HFF-Myc (cell line): Measurements from ENCODE around the gene CAST.

Source experiments
- DNase-seq: peaks from one replicate; pipeline ENCODE4 v3.0.0-alpha.2; 2011; ENCODE audit warnings: low read depth; ENCODE audit errors: extremely low read depth
- H3K4me3 ChIP-seq: replicated peaks from 2 replicates; pipeline ENCODE4 v1.5.1; 2011; ENCODE audit warnings: low read depth, mild to moderate bottlenecking, control low read depth, low read length
- CTCF ChIP-seq: IDR thresholded peaks from 2 replicates; pipeline ENCODE4 v1.5.1; 2012; ENCODE audit warnings: mild to moderate bottlenecking, low read depth, low read length, control low read depth; ENCODE audit errors: missing control alignments

The CAST gene

DNA sequence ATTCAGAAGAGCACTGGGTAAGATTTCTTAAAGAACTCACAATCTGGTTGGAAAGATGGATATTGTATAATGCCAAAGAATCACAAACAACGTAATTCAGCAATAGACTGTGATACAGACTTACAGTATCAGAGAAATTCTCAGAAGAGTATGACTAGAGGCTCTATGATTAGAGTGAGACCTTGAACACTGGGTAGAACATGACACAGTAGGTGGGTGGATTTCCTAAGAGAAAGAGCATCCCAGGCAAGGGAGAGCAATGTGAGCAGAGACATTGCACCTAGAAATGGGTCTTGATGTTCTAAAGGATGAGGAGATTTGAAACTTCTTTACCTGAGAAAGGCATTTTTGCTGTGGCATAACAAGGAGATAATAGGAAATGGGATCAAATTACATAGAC lies 27.3 kb upstream of the CAST start:
- TF ChIP-seq CTCF: no peak
- no peak for DNase-seq
- no peak overlapping the region for H3K4me3 ChIP-seq

GRCh38 chr5:96636046-96636445 lies 26.1 kb upstream of the CAST start:
- DNase-seq: no peak
- no peak overlapping the region for H3K4me3 ChIP-seq
- TF ChIP-seq CTCF: no peak

DNA sequence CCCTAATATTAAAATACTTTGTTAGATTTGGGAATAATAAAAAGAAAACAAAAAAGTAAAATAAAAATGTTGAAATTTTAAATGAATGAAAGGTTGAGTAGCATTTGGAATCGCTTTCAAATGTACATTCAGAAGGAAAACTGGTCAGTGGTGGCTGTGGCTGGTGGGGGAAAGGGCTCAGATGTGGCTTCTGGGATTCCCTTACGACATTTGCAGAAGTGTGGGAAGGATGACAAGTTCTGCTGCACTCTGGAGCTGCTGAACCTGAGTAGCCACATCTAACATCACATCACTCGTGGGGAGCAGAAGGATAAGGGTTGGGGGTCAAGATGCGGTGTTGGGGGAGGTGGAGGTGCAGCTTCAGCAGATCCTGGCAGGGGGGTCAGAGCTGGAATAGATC lies 25.6 kb upstream of the CAST start:
- DNase-seq: no peak
- TF ChIP-seq CTCF: no peak
- no peak overlapping the region for H3K4me3 ChIP-seq

DNA sequence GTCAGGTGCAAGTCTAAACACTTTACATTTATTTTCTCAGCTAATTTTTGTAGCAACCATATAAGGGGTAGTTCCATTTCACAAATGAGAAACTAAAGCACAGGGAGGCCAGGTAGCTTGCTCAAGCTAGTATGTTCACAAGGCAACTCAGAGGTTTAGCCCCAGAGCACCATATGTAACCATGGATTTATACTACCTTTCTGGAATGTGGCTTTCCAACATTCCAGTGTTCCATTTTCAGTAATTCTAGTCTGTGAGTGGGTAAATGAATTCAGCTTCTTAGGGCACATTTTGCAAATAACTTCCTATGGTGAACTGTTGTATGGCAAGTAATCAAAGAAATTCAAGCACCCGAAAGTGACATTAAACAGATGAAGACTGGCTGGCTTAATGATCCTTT lies 25.0 kb upstream of the CAST start:
- no peak overlapping the region for H3K4me3 ChIP-seq
- no peak for DNase-seq
- TF ChIP-seq CTCF: no peak

DNA sequence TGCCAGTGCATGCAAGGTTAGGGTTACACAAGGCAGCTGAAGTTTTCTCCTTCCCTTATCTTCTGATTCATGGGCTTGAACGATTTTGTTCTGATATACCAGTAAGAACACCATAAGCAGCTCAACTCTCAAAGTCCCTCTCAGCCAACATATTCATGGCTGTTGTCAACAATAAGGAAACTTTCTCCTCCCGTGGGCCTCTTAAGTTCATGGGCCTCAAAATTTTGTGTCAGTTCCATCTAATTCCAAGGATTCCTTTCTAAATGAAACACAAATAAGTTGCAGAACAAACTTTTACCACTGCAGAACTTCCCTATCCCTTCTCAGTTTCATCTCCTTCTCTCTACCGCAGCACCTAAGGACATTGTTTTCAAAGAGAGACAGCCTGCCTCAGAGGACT lies 23.6 kb upstream of the CAST start:
- no peak overlapping the region for H3K4me3 ChIP-seq
- TF ChIP-seq CTCF: no peak
- no peak for DNase-seq

- TF ChIP-seq CTCF: no peak
- DNase-seq: no peak
- H3K4me3 ChIP-seq: no peak overlapping the region
Measured at GRCh38 chr5:96640696-96641095, 21.5 kb upstream of the CAST start.

DNA sequence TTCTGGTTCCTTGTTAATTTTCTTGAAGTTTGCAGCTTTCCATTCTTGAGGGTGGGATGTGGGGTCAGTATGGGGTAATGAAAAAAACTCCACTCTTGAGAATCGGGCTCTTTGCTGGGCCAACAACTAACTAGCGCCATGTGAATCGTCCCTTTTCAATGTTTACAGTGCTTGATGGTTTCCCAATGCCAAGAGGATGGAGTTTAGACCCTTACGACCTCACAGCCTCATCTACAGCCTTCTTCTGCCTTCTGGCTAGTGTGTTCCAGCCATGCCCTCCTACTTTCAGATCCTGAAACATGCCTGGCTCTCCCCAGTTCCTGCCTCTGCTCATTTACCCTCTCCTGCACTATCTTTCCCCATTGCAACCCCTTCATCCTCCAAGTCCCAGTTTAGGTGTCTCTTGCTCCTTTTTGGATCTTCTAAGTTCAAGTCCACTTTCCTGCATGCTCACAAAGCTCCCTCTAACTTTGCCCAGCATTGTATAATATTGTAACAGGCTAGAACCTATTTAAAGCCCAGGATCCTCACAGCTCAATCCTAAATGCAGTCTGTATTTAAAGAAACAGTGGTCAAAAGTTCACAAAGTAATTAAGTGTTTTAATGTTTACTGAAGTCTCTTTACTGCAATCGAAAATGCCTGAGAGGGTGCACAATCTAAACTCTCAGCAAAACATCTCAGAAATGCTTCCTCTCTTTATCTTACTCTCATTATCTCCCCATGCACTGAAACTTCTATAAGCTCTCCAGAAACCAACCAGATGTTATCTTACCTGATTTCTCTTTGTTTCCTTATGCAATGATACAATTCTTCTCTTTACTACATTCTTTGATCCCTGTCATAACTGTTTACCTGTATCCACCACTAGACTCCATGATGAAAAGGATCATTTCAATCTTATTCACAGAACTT lies 20.6 kb upstream of the CAST start:
- no peak for TF ChIP-seq CTCF
- H3K4me3 ChIP-seq: no peak overlapping the region
- no peak for DNase-seq
